Ovary (tissue), 9 donors: ENCODE data around the gene CD300LB. TPM values are rescaled to one million over a fixed set of nuclear protein-coding genes. Genes with fewer than 3 reads are reported as not detected.

ENCODE experiments used
- DNase-seq, 5 donors: peaks; one replicate each; pipeline ENCODE4 v3.0.0-alpha.2; 2019 to 2020
- H3K27ac ChIP-seq, 2 donors: fragments of 200-600 bp; one replicate each; pipeline versions ENCODE4 v1.5.1 to v1.8.0; 2019 to 2022
- H3K27me3 ChIP-seq: fragments of 200-600 bp; one replicate; pipeline ENCODE4 v1.8.0; 2022
- H3K36me3 ChIP-seq: fragments of 200-600 bp; sonication (generic); one replicate; pipeline ENCODE4 v1.5.1; 2019
- H3K4me1 ChIP-seq: one replicate; pipeline ENCODE4 v1.8.1; 2013; ENCODE audit warnings: mild to moderate bottlenecking, moderate library complexity; ENCODE audit not compliant: insufficient read depth
- H3K4me3 ChIP-seq: fragments of 200-600 bp; sonication (generic); one replicate; pipeline ENCODE4 v1.5.1; 2017
- H3K9me3 ChIP-seq, 2 donors: fragments of 200-600 bp in 1 of 2; sonication (generic) in 1 of 2; one replicate each; pipeline versions ENCODE4 v1.5.1 to v1.8.1; 2013 to 2019; ENCODE audit warnings: mild to moderate bottlenecking in 1 of 2, moderate library complexity in 1 of 2
- CTCF ChIP-seq, 3 donors: fragments of 450-650 bp in 2 of 3; fragments of 200-600 bp in 1 of 3; IDR thresholded peaks; one replicate each; pipeline versions ENCODE4 v1.5.1 to v1.8.0; 2016 to 2022; ENCODE audit warnings: antibody characterized with exemption in 3 of 3, mild to moderate bottlenecking in 1 of 3
- EP300 ChIP-seq: sonication (generic); formaldehyde crosslinking; IDR thresholded peaks from one replicate; pipeline ENCODE4 v1.6.1; 2017; ENCODE audit warnings: antibody characterized with exemption
- POLR2A ChIP-seq: fragments of 450-650 bp; IDR thresholded peaks from one replicate; pipeline ENCODE4 v1.6.1; 2017; ENCODE audit warnings: antibody characterized with exemption, mild to moderate bottlenecking, moderate library complexity
- WGBS, 3 donors: extraction: QIAGEN DNeasy Blood & Tissue Kit in 1 of 3; methylation state at CpG; one replicate each; pipeline versions ENCODE4 v1.1.5 to v1.1.7; 2013 to 2017; 5-methylcytosine and 5-hydroxymethylcytosine counted together
- intact Hi-C, 4 donors: fragments of 100-400 bp; cut with DNase I; formaldehyde crosslinking; loops; one replicate each; pipeline versions ENCODE4 v1.11.0 to v1.15.1; 2022 to 2023
- polyA plus RNA-seq, 2 donors: library from polyadenylated mRNA; stranded (reverse); fragments of 200-250 nt in 1 of 2; fragments of 350-450 nt in 1 of 2; fragmentation: Illumina TruSeq in 1 of 2; extraction: RNeasy Lipid Tissue Mini Kit (QIAGEN cat#74804) in 1 of 2; gene quantifications; one replicate each; pipeline ENCODE4 v1.2.3, GENCODE V29; 2013 to 2014
- total RNA-seq, 7 donors: library from RNA; depleted of rRNA in 2 of 7; stranded (reverse); fragments of >200 nt in 2 of 7; fragmentation: NEBNext Ultra II Directional in 3 of 7; extraction: Animal tissue kit (Norgen Biotek cat#: 25700) in 3 of 7; gene quantifications; one replicate each; pipeline versions ENCODE4 v1.1.0 to v1.2.4, GENCODE V29; 2016 to 2023
- donor health status: DM: no; HTN: no; CAD: no; lungs with moderate emphysema.
- donor health status: DM: no; HTN: no; CAD: no.
- donor health status: Bipolar disorder and iron deficiency.
- donor health status: DM: yes; HTN: yes; CAD: no.
- donor health status: DM: no; HTN: no; CAD: no.
- donor health status: DM: yes; HTN: yes; CAD: no.

The CD300LB gene
- total and polyA plus RNA-seq, 9 donors, result 0.11 to 0.69 (median 0.27) TPM; not detected in 2

GRCh38 chr17:74567397-74567796 is 36.1 kb upstream of the CD300LB start, which contains the start of gene CD300H:
Gene CD300H (minus strand): TSS chr17:74567509.
- Histone ChIP-seq H3K27ac (no peak within 1 kb of the TSS), H3K36me3 (no peaks in the 10 kb centered on the region), H3K4me1 (no peaks in the 10 kb centered on the region), H3K27me3 (no peaks in the 10 kb centered on the region), H3K9me3 (no peaks in the 10 kb centered on the region), H3K4me3 (no peak within 1 kb of the TSS)
- intact Hi-C loops, result no loop called here
- no peak for TF ChIP-seq POLR2A
- TF ChIP-seq EP300, result no peak
- TF ChIP-seq CTCF (IDR thresholded peaks at IDR 0.05), result no peak
- no peak for DNase-seq
- 82 to 91% (median 84%) methylated on average over 2 of the region's 2 CpGs for WGBS, 3 donors

GRCh38 chr17:74566132-74566753 is 35.0 kb upstream of the CD300LB start:
- H3K27me3 ChIP-seq, result no peaks in the 10 kb centered on the region
- no peaks in the 10 kb centered on the region for H3K9me3 ChIP-seq
- H3K36me3 ChIP-seq, result no peaks in the 10 kb centered on the region
- WGBS, 3 donors, result 15 to 34% (median 24%) methylated on average over 9 of the region's 9 CpGs
- H3K4me3 ChIP-seq, result no peak overlapping the region
- H3K4me1 ChIP-seq, result no peaks in the 10 kb centered on the region
- DNase-seq, result peak in 1 of 5 donors; percentile 47
- H3K27ac ChIP-seq, result no peak overlapping the region
- no peak for TF ChIP-seq POLR2A
- TF ChIP-seq CTCF (IDR thresholded peaks at IDR 0.05), result no peak
- no peak for TF ChIP-seq EP300
- intact Hi-C loops, result no loop called here

GRCh38 chr17:74565126-74565525 is 33.9 kb upstream of the CD300LB start:
- H3K27ac ChIP-seq, result no peak overlapping the region
- 56 to 61% (median 60%) methylated on average over 5 of the region's 5 CpGs for WGBS, 3 donors
- TF ChIP-seq POLR2A (no peak), CTCF (IDR thresholded peaks at IDR 0.05) (no peak), EP300 (no peak)
- H3K27me3 ChIP-seq, result no peaks in the 10 kb centered on the region
- no peaks in the 10 kb centered on the region for H3K36me3 ChIP-seq
- DNase-seq, result no peak
- H3K4me3 ChIP-seq, result no peak overlapping the region
- H3K4me1 ChIP-seq, result no peaks in the 10 kb centered on the region
- intact Hi-C loops, result no loop called here
- H3K9me3 ChIP-seq, result no peaks in the 10 kb centered on the region

GRCh38 chr17:74563358-74563757 is 32.1 kb upstream of the CD300LB start:
- H3K27me3 ChIP-seq, result no peaks in the 10 kb centered on the region
- no peak for TF ChIP-seq CTCF (IDR thresholded peaks at IDR 0.05)
- TF ChIP-seq POLR2A, result no peak
- TF ChIP-seq EP300, result no peak
- no peak for DNase-seq
- H3K27ac ChIP-seq, result no peak overlapping the region
- H3K4me1 ChIP-seq, result no peaks in the 10 kb centered on the region
- 87 to 91% (median 90%) methylated on average over 1 of the region's 1 CpG for WGBS, 3 donors
- no peaks in the 10 kb centered on the region for H3K36me3 ChIP-seq
- intact Hi-C loops, result no loop called here
- no peaks in the 10 kb centered on the region for H3K9me3 ChIP-seq
- no peak overlapping the region for H3K4me3 ChIP-seq
